ENCODE data around the gene DISP3. TPM values are rescaled to one million over a fixed set of nuclear protein-coding genes. Genes with fewer than 3 reads are reported as not detected.
A peak's percentile ranks its signal among the peaks of the same experiment; 100 is the strongest.

Gene DISP3
- total and polyA plus RNA-seq, 2 of the 13 experiments (the other 11 are each of a cell fraction or from before 2014, with no cell fraction given) = 0.08 to 0.13 TPM

DNA sequence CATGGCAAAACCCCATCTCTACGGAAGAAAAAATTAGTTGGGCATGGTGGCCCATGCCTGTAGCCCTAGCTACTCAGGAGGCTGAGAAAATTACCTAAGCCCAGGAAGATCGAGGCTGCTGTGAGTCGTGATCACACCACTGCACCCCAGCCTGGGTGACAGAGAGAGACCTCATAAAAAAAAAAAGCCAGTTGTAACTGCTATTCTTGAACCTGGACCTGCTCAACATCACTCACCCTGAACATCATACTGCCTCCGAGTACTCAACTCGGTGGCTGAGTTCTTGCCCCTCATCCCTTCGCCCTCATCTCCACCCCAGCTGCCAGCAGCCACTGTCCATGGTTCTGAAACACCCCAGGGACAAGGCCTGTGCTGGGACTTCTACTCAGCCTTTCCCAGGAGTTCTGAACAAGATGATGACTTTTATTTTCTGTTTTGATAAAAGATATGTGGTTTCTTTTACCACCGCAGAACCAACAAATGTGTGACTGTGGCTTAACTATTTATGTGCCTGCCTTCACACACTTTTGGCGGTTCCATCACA, 5.4 kb upstream of the DISP3 start:
- H3K4me3 ChIP-seq (replicated peaks in 1 of 3; ENCODE audit: insufficient read depth in 1 of 3, low read depth in 2 of 3, low read length in 3 of 3) = no peak overlapping the region
- peaks cover 0 to 2% of the 10 kb centered on the region in 2 experiments; a peak in 1 of 5 replicates for H3K27me3 ChIP-seq (ENCODE audit: control insufficient read depth in 1 of 2, insufficient read depth in 2 of 2, low read length in 2 of 2)
- H3K4me2 ChIP-seq (ENCODE audit: low read depth, low read length) = no peak overlapping the region
- POLR2A ChIA-PET = no interaction called here
- CTCF ChIA-PET (ENCODE audit: low intra/inter-chr PET ratio, low total read pairs) = no interaction called here
- 15% methylated on average over 8 of the region's 8 CpGs for WGBS (ENCODE audit: low lambda C conversion rate)
- no peaks in the 10 kb centered on the region for H3K79me2 ChIP-seq (ENCODE audit: insufficient read depth, low read length)
- DNase-seq (ENCODE audit: low spot score) (peak; percentile 27), FAIRE-seq (no peak), ATAC-seq (no peak)
- BruUV-seq (replicated peaks) = no TSS peak
- intact Hi-C loops (cut with micrococcal nuclease; ENCODE audit: unreplicated experiment) (no loop called here), in situ Hi-C loops (cut with HindIII; ENCODE audit: extremely low pct_ligation_motif_present, low pct_unique_long_range_greater_than_20kb) (loop anchor here (10.0 kb wide), 1 partner anchor 241 kb away; no protein-coding TSS in a partner anchor)
- H3K4me1 ChIP-seq (ENCODE audit: insufficient read depth, low read length) = no peaks in the 10 kb centered on the region
- H4K20me1 ChIP-seq (ENCODE audit: insufficient read depth, low read length) = no peaks in the 10 kb centered on the region
- H3K9me3 ChIP-seq (ENCODE audit: low read length) = no peaks in the 10 kb centered on the region
- H3K36me3 ChIP-seq (replicated peaks in 1 of 2; ENCODE audit: control insufficient read depth in 1 of 2, insufficient read depth in 2 of 2, low read length in 2 of 2) = no peaks in the 10 kb centered on the region
- no peak overlapping the region for H3K27ac ChIP-seq (ENCODE audit: extremely low read length, insufficient read depth, low read length)
- H3K9ac ChIP-seq (ENCODE audit: insufficient read depth, low read depth, low read length) = no peak overlapping the region
- H2AFZ ChIP-seq (ENCODE audit: low read length) = no peak overlapping the region
- TF ChIP-seq ZNF263 (CRISPR knock-in tag; IDR thresholded peaks at IDR 0.05) (peak; percentile 62), NKX3-1 (CRISPR knock-in tag; IDR thresholded peaks at IDR 0.05) (0 out of 2 replicates have a peak, but pooled peaks have one; percentile 42), ERF (CRISPR knock-in tag; IDR thresholded peaks at IDR 0.05) (peak; percentile 27; the same call in 1 of the 2 replicates), MIER2 (CRISPR knock-in tag; IDR thresholded peaks at IDR 0.05) (peak; percentile 96), RFX1 (IDR thresholded peaks at IDR 0.05) (no peak), SPEN (CRISPR knock-in tag; IDR thresholded peaks at IDR 0.05; ENCODE audit: low read depth) (no peak), ZSCAN9 (CRISPR knock-in tag; IDR thresholded peaks at IDR 0.05; ENCODE audit: borderline replicate concordance) (peak; percentile 66; the same call in 1 of the 2 replicates), HDAC2 (CRISPR knock-in tag; IDR thresholded peaks at IDR 0.05) (peak; percentile 30; the same call in 1 of the 2 replicates)
- TF ChIP-seq, protein P1, sequence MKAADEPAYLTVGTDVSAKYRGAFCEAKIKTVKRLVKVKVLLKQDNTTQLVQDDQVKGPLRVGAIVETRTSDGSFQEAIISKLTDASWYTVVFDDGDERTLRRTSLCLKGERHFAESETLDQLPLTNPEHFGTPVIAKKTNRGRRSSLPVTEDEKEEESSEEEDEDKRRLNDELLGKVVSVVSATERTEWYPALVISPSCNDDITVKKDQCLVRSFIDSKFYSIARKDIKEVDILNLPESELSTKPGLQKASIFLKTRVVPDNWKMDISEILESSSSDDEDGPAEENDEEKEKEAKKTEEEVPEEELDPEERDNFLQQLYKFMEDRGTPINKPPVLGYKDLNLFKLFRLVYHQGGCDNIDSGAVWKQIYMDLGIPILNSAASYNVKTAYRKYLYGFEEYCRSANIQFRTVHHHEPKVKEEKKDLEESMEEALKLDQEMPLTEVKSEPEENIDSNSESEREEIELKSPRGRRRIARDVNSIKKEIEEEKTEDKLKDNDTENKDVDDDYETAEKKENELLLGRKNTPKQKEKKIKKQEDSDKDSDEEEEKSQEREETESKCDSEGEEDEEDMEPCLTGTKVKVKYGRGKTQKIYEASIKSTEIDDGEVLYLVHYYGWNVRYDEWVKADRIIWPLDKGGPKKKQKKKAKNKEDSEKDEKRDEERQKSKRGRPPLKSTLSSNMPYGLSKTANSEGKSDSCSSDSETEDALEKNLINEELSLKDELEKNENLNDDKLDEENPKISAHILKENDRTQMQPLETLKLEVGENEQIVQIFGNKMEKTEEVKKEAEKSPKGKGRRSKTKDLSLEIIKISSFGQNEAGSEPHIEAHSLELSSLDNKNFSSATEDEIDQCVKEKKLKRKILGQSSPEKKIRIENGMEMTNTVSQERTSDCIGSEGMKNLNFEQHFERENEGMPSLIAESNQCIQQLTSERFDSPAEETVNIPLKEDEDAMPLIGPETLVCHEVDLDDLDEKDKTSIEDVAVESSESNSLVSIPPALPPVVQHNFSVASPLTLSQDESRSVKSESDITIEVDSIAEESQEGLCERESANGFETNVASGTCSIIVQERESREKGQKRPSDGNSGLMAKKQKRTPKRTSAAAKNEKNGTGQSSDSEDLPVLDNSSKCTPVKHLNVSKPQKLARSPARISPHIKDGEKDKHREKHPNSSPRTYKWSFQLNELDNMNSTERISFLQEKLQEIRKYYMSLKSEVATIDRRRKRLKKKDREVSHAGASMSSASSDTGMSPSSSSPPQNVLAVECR (CRISPR knock-in tag; IDR thresholded peaks at IDR 0.05; ENCODE audit: borderline replicate concordance) = no peak
- TF ChIP-seq, protein P2, sequence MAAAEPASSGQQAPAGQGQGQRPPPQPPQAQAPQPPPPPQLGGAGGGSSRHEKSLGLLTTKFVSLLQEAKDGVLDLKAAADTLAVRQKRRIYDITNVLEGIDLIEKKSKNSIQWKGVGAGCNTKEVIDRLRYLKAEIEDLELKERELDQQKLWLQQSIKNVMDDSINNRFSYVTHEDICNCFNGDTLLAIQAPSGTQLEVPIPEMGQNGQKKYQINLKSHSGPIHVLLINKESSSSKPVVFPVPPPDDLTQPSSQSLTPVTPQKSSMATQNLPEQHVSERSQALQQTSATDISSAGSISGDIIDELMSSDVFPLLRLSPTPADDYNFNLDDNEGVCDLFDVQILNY (CRISPR knock-in tag; conservative IDR thresholded peaks at IDR 0.05) = 0 out of 2 replicates have a peak, but pooled peaks have one; percentile 30
- TF ChIP-seq, protein P3, sequence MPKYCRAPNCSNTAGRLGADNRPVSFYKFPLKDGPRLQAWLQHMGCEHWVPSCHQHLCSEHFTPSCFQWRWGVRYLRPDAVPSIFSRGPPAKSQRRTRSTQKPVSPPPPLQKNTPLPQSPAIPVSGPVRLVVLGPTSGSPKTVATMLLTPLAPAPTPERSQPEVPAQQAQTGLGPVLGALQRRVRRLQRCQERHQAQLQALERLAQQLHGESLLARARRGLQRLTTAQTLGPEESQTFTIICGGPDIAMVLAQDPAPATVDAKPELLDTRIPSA (CRISPR knock-in tag; IDR thresholded peaks at IDR 0.05; ENCODE audit: borderline replicate concordance) = no peak
- TF ChIP-seq, protein P4, sequence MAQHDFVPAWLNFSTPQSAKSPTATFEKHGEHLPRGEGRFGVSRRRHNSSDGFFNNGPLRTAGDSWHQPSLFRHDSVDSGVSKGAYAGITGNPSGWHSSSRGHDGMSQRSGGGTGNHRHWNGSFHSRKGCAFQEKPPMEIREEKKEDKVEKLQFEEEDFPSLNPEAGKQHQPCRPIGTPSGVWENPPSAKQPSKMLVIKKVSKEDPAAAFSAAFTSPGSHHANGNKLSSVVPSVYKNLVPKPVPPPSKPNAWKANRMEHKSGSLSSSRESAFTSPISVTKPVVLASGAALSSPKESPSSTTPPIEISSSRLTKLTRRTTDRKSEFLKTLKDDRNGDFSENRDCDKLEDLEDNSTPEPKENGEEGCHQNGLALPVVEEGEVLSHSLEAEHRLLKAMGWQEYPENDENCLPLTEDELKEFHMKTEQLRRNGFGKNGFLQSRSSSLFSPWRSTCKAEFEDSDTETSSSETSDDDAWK (CRISPR knock-in tag; IDR thresholded peaks at IDR 0.05) = no peak
- TF ChIP-seq, protein P5, sequence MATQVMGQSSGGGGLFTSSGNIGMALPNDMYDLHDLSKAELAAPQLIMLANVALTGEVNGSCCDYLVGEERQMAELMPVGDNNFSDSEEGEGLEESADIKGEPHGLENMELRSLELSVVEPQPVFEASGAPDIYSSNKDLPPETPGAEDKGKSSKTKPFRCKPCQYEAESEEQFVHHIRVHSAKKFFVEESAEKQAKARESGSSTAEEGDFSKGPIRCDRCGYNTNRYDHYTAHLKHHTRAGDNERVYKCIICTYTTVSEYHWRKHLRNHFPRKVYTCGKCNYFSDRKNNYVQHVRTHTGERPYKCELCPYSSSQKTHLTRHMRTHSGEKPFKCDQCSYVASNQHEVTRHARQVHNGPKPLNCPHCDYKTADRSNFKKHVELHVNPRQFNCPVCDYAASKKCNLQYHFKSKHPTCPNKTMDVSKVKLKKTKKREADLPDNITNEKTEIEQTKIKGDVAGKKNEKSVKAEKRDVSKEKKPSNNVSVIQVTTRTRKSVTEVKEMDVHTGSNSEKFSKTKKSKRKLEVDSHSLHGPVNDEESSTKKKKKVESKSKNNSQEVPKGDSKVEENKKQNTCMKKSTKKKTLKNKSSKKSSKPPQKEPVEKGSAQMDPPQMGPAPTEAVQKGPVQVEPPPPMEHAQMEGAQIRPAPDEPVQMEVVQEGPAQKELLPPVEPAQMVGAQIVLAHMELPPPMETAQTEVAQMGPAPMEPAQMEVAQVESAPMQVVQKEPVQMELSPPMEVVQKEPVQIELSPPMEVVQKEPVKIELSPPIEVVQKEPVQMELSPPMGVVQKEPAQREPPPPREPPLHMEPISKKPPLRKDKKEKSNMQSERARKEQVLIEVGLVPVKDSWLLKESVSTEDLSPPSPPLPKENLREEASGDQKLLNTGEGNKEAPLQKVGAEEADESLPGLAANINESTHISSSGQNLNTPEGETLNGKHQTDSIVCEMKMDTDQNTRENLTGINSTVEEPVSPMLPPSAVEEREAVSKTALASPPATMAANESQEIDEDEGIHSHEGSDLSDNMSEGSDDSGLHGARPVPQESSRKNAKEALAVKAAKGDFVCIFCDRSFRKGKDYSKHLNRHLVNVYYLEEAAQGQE (IDR thresholded peaks at IDR 0.05; ENCODE audit: borderline replicate concordance in 1 of 2, low read depth in 1 of 2, low read length in 2 of 2) = peak; percentile 86 to 97

Data from HepG2 (cell line).